PC-3 (cell line): ENCODE results near the gene SNAP47. TPM values are rescaled to one million over a fixed set of nuclear protein-coding genes. Genes with fewer than 3 reads are reported as not detected.

Experiments
- ATAC-seq: fragments of 200-7000 bp; cut with Tn5 transposase; 2 replicates; pipeline ENCODE4 v1.9.1; 2020; ENCODE audit warnings: mild to moderate bottlenecking, moderate library complexity
- BruUV-seq: library from RNA; stranded (reverse); fragments of 400-500 nt; replicated peaks from 2 replicates; lab custom pipeline; 2021; lab: Mats Ljungman, UMichigan
- CTCF ChIA-PET: fragments of 300-600 bp; sonication (Branson Sonifier 250); formaldehyde crosslinking; loops from one replicate; lab custom pipeline; 2022; ENCODE audit warnings: antibody characterized with exemption; lab: Charles Lee
- POLR2A ChIA-PET: fragments of 300-600 bp; sonication (Branson Sonifier 250); formaldehyde crosslinking; loops from one replicate; lab custom pipeline; 2022; ENCODE audit warnings: antibody characterized with exemption; ENCODE audit not compliant: unreplicated experiment; lab: Charles Lee
- DNase-seq: peaks from one replicate; pipeline ENCODE4 v3.0.0-alpha.2; 2015
- H2AFZ ChIP-seq: fragments of 300-600 bp; sonication (generic); 2 replicates; pipeline ENCODE4 v1.6.0; 2016; ENCODE audit warnings: antibody characterized with exemption, low read length
- H3F3A ChIP-seq: fragments of 300-600 bp; sonication (generic); one replicate; pipeline ENCODE4 v1.6.0; 2017; ENCODE audit warnings: antibody characterized with exemption, low read length, control low read depth, mild to moderate bottlenecking; ENCODE audit not compliant: unreplicated experiment
- H3K27ac ChIP-seq: fragments of 300-600 bp; sonication (generic); 2 replicates; pipeline ENCODE4 v1.5.1; 2016; ENCODE audit warnings: mild to moderate bottlenecking, low read length
- H3K27me3 ChIP-seq: fragments of 300-600 bp; sonication (generic); 2 replicates; pipeline ENCODE4 v1.6.1; 2016; ENCODE audit warnings: low read length, mixed read lengths
- H3K36me3 ChIP-seq: fragments of 300-600 bp; sonication (generic); 2 replicates; pipeline ENCODE4 v1.6.1; 2016; ENCODE audit warnings: low read depth, mixed run types, low read length, mixed read lengths
- H3K4me1 ChIP-seq: fragments of 300-600 bp; sonication (generic); 2 replicates; pipeline ENCODE4 v1.5.1; 2016; ENCODE audit warnings: low read length; ENCODE audit not compliant: insufficient read depth
- H3K4me2 ChIP-seq: fragments of 300-600 bp; sonication (generic); 2 replicates; pipeline ENCODE4 v1.6.0; 2016; ENCODE audit warnings: low read length
- H3K4me3 ChIP-seq: fragments of 300-600 bp; sonication (generic); 2 replicates; pipeline ENCODE4 v1.5.1; 2016; ENCODE audit warnings: mild to moderate bottlenecking, low read length, mixed read lengths
- H3K79me2 ChIP-seq: fragments of 300-600 bp; sonication (generic); 2 replicates; pipeline ENCODE4 v1.6.1; 2017; ENCODE audit warnings: low read length, mixed read lengths
- H3K9ac ChIP-seq: fragments of 300-600 bp; sonication (generic); 2 replicates; pipeline ENCODE4 v1.6.0; 2016; ENCODE audit warnings: mild to moderate bottlenecking, low read length
- H3K9me2 ChIP-seq: fragments of 300-600 bp; sonication (generic); replicated peaks from 2 replicates; pipeline ENCODE4 v1.6.1; 2016; ENCODE audit warnings: mixed run types, low read length, mixed read lengths
- H3K9me3 ChIP-seq: fragments of 300-600 bp; sonication (generic); 2 replicates; pipeline ENCODE4 v1.6.1; 2016; ENCODE audit warnings: low read length, mixed read lengths
- H4K20me1 ChIP-seq: fragments of 300-600 bp; sonication (generic); 2 replicates; pipeline ENCODE4 v1.6.1; 2016; ENCODE audit warnings: low read length, mixed read lengths
- CTCF ChIP-seq: fragments of 300-600 bp; sonication (generic); conservative IDR thresholded peaks from 2 replicates; pipeline ENCODE4 v1.5.1; 2017; ENCODE audit warnings: antibody characterized with exemption, low read depth, mild to moderate bottlenecking, low read length
- EZH2 ChIP-seq: fragments of 300-600 bp; sonication (generic); IDR thresholded peaks from one replicate; pipeline ENCODE4 v1.6.1; 2017; ENCODE audit warnings: antibody characterized with exemption, mild to moderate bottlenecking, low read length; ENCODE audit not compliant: unreplicated experiment
- EZH2phosphoT487 ChIP-seq: fragments of 300-600 bp; sonication (generic); IDR thresholded peaks from 2 replicates; pipeline ENCODE4 v1.6.1; 2018; ENCODE audit warnings: mild to moderate bottlenecking, antibody characterized with exemption, low read length, borderline replicate concordance
- intact Hi-C: fragments of 100-400 bp; cut with micrococcal nuclease; formaldehyde crosslinking; loops from 2 replicates; pipeline ENCODE4 v1.9.0; 2023
- total RNA-seq: library from RNA; depleted of rRNA; stranded (reverse); fragments of >200 nt; gene quantifications from 2 replicates; pipeline ENCODE4 v1.2.3, GENCODE V29; 2014

SNAP47 gene
- total RNA-seq, 1 experiment from 2014 or later: 123 TPM

GRCh38 chr1:227718932-227719331 lies 16.3 kb upstream of the SNAP47 start:
- CTCF ChIA-PET: no interaction called here
- Histone ChIP-seq H3K27ac (no peak overlapping the region), H3K36me3 (peaks cover 5% of the 10 kb centered on the region; the same call in 1 of the 2 replicates), H3K4me3 (no peak overlapping the region), H3F3A (no peaks in the 10 kb centered on the region), H3K9me3 (peaks cover 36% of the 10 kb centered on the region), H4K20me1 (no peaks in the 10 kb centered on the region), H3K4me2 (no peak overlapping the region), H3K27me3 (no peaks in the 10 kb centered on the region), H3K9me2 (no peaks in the 10 kb centered on the region), H3K4me1 (no peaks in the 10 kb centered on the region), H3K9ac (no peak overlapping the region), H2AFZ (no peak overlapping the region), H3K79me2 (no peaks in the 10 kb centered on the region)
- DNase-seq (no peak), ATAC-seq (no peak)
- POLR2A ChIA-PET: no interaction called here
- intact Hi-C loops: no loop called here
- TF ChIP-seq EZH2phosphoT487 (no peak), CTCF (no peak), EZH2 (no peak)
- no TSS peak for BruUV-seq

- intact Hi-C loops: loop anchor here (10.0 kb wide), 1 partner anchor 179 kb away; no protein-coding TSS in a partner anchor
- CTCF ChIA-PET: interaction anchor here (0.6 kb wide), 1 partner anchor 811 kb away, joined by 3 read pairs; no protein-coding TSS in a partner anchor
- no TSS peak for BruUV-seq
Observed at GRCh38 chr1:227723474-227723873, 11.8 kb upstream of the SNAP47 start.

More at GRCh38 chr1:227723474-227723873, 11.8 kb upstream of the SNAP47 start:
- H3K36me3 ChIP-seq: peaks cover 5% of the 10 kb centered on the region; the same call in 1 of the 2 replicates
- no peaks in the 10 kb centered on the region for H3F3A ChIP-seq
- no peaks in the 10 kb centered on the region for H4K20me1 ChIP-seq
- POLR2A ChIA-PET: interaction anchor here (0.8 kb wide), 1 partner anchor 211 kb away, joined by 3 read pairs; no protein-coding TSS in a partner anchor
- no peak for DNase-seq
- no peak overlapping the region for H3K4me3 ChIP-seq
- no peaks in the 10 kb centered on the region for H3K27me3 ChIP-seq
- H3K27ac ChIP-seq: no peak overlapping the region
- peaks cover 26% of the 10 kb centered on the region for H3K9me3 ChIP-seq
- no peak overlapping the region for H3K9ac ChIP-seq
- ATAC-seq: no peak
- no peak overlapping the region for H2AFZ ChIP-seq
- H3K9me2 ChIP-seq: no peaks in the 10 kb centered on the region
- H3K4me2 ChIP-seq: no peak overlapping the region
- H3K4me1 ChIP-seq: peaks cover 9% of the 10 kb centered on the region
- TF ChIP-seq CTCF: no peak
- no peak for TF ChIP-seq EZH2phosphoT487
- no peak for TF ChIP-seq EZH2
- no peaks in the 10 kb centered on the region for H3K79me2 ChIP-seq
